ENCODE results near the gene ASPRV1.
A peak's percentile ranks its signal among the peaks of the same experiment; 100 is the strongest.

ASPRV1 gene

GRCh38 chr2:69926849-69927515, 34.4 kb downstream of the ASPRV1 start:
- Histone ChIP-seq H3K9me3 (ENCODE audit: severe bottlenecking) (no peaks in the 10 kb centered on the region), H3K27ac (no peak overlapping the region), H3K36me3 (peaks cover 2% of the 10 kb centered on the region)

DNA sequence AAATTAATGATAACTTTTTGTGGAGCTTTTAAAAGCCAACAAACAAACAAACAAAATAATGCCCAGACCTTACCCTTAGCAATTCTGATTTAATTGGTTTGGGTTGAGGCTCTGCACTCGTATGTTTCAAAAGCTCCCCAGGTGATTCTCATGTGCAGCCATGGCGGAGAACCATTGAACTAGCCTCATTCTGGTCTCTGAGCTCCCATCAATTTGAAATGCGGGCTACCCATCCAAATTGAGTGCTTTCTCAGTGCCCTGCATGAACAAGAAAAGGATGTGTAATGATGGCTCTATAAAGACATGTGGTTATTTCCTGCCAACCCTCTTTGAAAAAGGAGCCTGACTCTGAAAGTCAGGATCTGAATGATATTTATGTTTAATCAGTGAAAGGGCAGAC, 38.3 kb downstream of the ASPRV1 start:
- DNase-seq: no peak
- TF ChIP-seq, protein P1, sequence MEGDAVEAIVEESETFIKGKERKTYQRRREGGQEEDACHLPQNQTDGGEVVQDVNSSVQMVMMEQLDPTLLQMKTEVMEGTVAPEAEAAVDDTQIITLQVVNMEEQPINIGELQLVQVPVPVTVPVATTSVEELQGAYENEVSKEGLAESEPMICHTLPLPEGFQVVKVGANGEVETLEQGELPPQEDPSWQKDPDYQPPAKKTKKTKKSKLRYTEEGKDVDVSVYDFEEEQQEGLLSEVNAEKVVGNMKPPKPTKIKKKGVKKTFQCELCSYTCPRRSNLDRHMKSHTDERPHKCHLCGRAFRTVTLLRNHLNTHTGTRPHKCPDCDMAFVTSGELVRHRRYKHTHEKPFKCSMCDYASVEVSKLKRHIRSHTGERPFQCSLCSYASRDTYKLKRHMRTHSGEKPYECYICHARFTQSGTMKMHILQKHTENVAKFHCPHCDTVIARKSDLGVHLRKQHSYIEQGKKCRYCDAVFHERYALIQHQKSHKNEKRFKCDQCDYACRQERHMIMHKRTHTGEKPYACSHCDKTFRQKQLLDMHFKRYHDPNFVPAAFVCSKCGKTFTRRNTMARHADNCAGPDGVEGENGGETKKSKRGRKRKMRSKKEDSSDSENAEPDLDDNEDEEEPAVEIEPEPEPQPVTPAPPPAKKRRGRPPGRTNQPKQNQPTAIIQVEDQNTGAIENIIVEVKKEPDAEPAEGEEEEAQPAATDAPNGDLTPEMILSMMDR (IDR thresholded peaks at IDR 0.05; ENCODE audit: low read depth, low read length): no peak
- Histone ChIP-seq H3K27me3 (ENCODE audit: insufficient read depth, low read depth, severe bottlenecking) (no peaks in the 10 kb centered on the region), H3K9me3 (ENCODE audit: severe bottlenecking) (no peaks in the 10 kb centered on the region), H3K36me3 (peaks cover 27% of the 10 kb centered on the region), H3K27ac (no peak overlapping the region), H3K4me3 (ENCODE audit: low read depth, low read length) (no peak overlapping the region)

More at GRCh38 chr2:69926849-69927515, 34.4 kb downstream of the ASPRV1 start:
- H3K4me3 ChIP-seq (ENCODE audit: low read depth, low read length): no peak overlapping the region
- TF ChIP-seq, protein P1 (IDR thresholded peaks at IDR 0.05; ENCODE audit: low read depth, low read length): no peak
- H3K27me3 ChIP-seq (ENCODE audit: insufficient read depth, low read depth, severe bottlenecking): no peaks in the 10 kb centered on the region
- no peak for DNase-seq

DNA sequence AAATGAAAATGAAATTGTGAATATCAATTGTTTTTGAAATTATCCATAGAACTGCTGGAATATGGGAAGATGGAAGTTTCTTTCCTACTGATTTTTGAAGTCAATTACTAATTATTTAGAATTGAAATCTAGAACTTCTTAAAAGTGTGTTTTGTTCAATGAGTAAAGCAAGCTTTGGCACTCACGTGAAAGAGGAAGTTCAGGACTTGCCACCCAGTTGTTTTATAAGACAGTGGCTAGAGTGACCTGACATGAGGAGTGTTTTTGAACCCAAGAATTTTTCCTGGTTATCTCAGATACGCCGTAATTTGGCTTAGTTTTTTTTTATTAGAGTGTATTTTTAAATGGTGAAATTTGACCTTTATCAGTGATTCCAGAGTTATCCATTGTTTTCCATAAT, 43.0 kb downstream of the ASPRV1 start:
- TF ChIP-seq, protein P1 (IDR thresholded peaks at IDR 0.05; ENCODE audit: low read depth, low read length): no peak

DNA sequence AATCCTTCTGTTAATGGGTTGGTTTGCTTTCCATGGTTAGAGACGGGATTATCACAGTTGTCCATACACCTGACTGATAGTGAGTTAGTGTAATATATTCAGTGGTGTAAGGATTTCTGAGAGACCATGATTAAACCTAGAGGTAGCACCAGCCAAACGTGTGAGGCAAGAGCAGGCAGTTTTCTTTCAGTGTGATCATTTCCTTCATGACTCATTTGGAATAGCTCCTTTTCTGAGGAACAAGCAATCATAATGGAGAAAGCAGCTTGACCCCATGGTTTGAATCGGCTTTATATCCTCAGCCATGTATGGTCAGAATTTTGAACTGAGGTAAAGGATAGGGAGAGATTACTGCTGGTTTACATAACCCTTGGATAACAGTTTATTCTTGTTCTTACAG, 43.6 kb downstream of the ASPRV1 start:
- H3K27ac ChIP-seq: no peak overlapping the region
- TF ChIP-seq, protein P1 (IDR thresholded peaks at IDR 0.05; ENCODE audit: low read depth, low read length): no peak
- no peaks in the 10 kb centered on the region for H3K27me3 ChIP-seq (ENCODE audit: insufficient read depth, low read depth, severe bottlenecking)
- H3K9me3 ChIP-seq (ENCODE audit: severe bottlenecking): no peaks in the 10 kb centered on the region
- H3K4me3 ChIP-seq (ENCODE audit: low read depth, low read length): no peak overlapping the region
- DNase-seq: no peak
- H3K36me3 ChIP-seq: peaks cover 38% of the 10 kb centered on the region

More for the DNA sequence above, 43.0 kb downstream of the ASPRV1 start:
- Histone ChIP-seq H3K27ac (no peak overlapping the region), H3K4me3 (ENCODE audit: low read depth, low read length) (no peak overlapping the region), H3K27me3 (ENCODE audit: insufficient read depth, low read depth, severe bottlenecking) (no peaks in the 10 kb centered on the region), H3K9me3 (ENCODE audit: severe bottlenecking) (no peaks in the 10 kb centered on the region), H3K36me3 (peaks cover 32% of the 10 kb centered on the region)
- no peak for DNase-seq

DNA sequence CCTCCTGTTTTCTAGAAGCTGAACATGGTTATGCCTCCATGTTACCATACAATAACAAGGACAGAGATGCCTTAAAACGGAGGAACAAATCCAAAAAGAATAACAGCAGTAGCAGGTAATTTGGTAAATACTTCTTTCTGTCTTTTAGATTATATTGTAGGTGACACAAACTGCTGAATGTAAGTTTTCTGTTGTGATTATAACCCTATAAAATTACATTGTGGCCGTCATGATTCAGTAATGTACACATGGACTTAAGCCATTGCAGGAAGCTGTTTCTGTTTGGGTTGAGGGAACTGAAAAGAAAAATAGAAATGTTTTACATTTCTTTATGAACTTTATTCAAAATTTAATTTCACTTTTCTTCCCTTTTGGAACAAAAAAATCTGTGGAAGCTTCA, 45.3 kb downstream of the ASPRV1 start:
- Histone ChIP-seq H3K36me3 (peaks cover 30% of the 10 kb centered on the region), H3K27ac (no peak overlapping the region), H3K9me3 (ENCODE audit: severe bottlenecking) (no peaks in the 10 kb centered on the region), H3K27me3 (ENCODE audit: insufficient read depth, low read depth, severe bottlenecking) (no peaks in the 10 kb centered on the region), H3K4me3 (ENCODE audit: low read depth, low read length) (peak overlapping the region; percentile 57)
- no peak for DNase-seq
- TF ChIP-seq, protein P1 (IDR thresholded peaks at IDR 0.05; ENCODE audit: low read depth, low read length): no peak

All from WERI-Rb-1 (cell line).